HL-60 (cell line): ENCODE results near the gene CEP85.

Experiments
- CTCF ChIP-seq: IDR thresholded peaks from one replicate; pipeline ENCODE4 v1.5.1; 2011; ENCODE audit warnings: low read length, control low read depth, inconsistent platforms; ENCODE audit not compliant: insufficient read depth
- POLR2AphosphoS5 ChIP-seq: IDR thresholded peaks from 2 replicates; pipeline ENCODE4 v1.6.1; 2012; ENCODE audit warnings: low read depth

GRCh38 chr1:26290882-26291261 is 56.9 kb downstream of the CEP85 start:
- TF ChIP-seq CTCF (no peak), POLR2AphosphoS5 (no peak)
